Liver (tissue), 9 donors: ENCODE results near the gene GLRB. TPM values are rescaled to one million over a fixed set of nuclear protein-coding genes. Genes with fewer than 3 reads are reported as not detected.

Experiments
- DNase-seq: peaks from one replicate; pipeline ENCODE4 v3.0.0-alpha.2; 2017; ENCODE audit warnings: low spot score
- H3K27ac ChIP-seq, 2 donors: one replicate each; pipeline ENCODE4 v1.7.0; 2013; ENCODE audit warnings: inconsistent platforms in 2 of 2, low read length in 2 of 2, control low read depth in 1 of 2, low read depth in 1 of 2, mild to moderate bottlenecking in 1 of 2
- H3K27me3 ChIP-seq, 4 donors: one replicate each; pipeline versions ENCODE4 v1.6.1 to v1.7.0; 2013; ENCODE audit warnings: low read length in 3 of 4, inconsistent platforms in 1 of 4, mild to moderate bottlenecking in 1 of 4, moderate library complexity in 1 of 4; ENCODE audit not compliant: control insufficient read depth in 4 of 4, insufficient read depth in 4 of 4
- H3K36me3 ChIP-seq, 4 donors: one replicate each; pipeline versions ENCODE4 v1.6.1 to v1.7.0; 2013; ENCODE audit warnings: low read length in 3 of 4, mild to moderate bottlenecking in 3 of 4, low read depth in 1 of 4, moderate library complexity in 1 of 4; ENCODE audit not compliant: control insufficient read depth in 4 of 4, insufficient read depth in 3 of 4
- H3K4me1 ChIP-seq, 4 donors: one replicate each; pipeline versions ENCODE4 v1.6.1 to v1.7.0; 2013; ENCODE audit warnings: low read length in 3 of 4, mild to moderate bottlenecking in 3 of 4, moderate library complexity in 1 of 4; ENCODE audit not compliant: control insufficient read depth in 4 of 4, insufficient read depth in 4 of 4
- H3K4me3 ChIP-seq, 3 donors: one replicate each; pipeline versions ENCODE4 v1.6.1 to v1.7.0; 2013; ENCODE audit warnings: low read length in 3 of 3, control low read depth in 1 of 3, low read depth in 1 of 3, mild to moderate bottlenecking in 1 of 3
- H3K9ac ChIP-seq, 2 donors: one replicate each; pipeline ENCODE4 v1.7.0; 2013; ENCODE audit warnings: low read length in 2 of 2, mild to moderate bottlenecking in 2 of 2, moderate library complexity in 2 of 2, control low read depth in 1 of 2, low read depth in 1 of 2
- H3K9me3 ChIP-seq, 4 donors: one replicate each; pipeline versions ENCODE4 v1.6.1 to v1.7.0; 2013; ENCODE audit warnings: low read length in 3 of 4; ENCODE audit not compliant: control insufficient read depth in 4 of 4
- ATF3 ChIP-seq: IDR thresholded peaks from 2 replicates; pipeline ENCODE4 v1.6.1; 2016; ENCODE audit warnings: antibody characterized with exemption
- CTCF ChIP-seq: fragments of 150-350 bp; IDR thresholded peaks from 2 replicates; pipeline ENCODE4 v1.5.1; 2017; ENCODE audit warnings: improper control_type of control experiment, low read depth, low read length; ENCODE audit not compliant: missing input control
- EGR1 ChIP-seq, 2 donors: IDR thresholded peaks; 2 replicates each; pipeline ENCODE4 v1.6.1; 2016 to 2018; ENCODE audit warnings: antibody characterized with exemption in 2 of 2, low read depth in 2 of 2
- FOXA1 ChIP-seq: IDR thresholded peaks from 2 replicates; pipeline ENCODE4 v1.6.1; 2016; ENCODE audit warnings: antibody characterized with exemption
- FOXA2 ChIP-seq: IDR thresholded peaks from 2 replicates; pipeline ENCODE4 v1.6.1; 2016; ENCODE audit warnings: antibody characterized with exemption
- GABPA ChIP-seq, 2 donors: IDR thresholded peaks in 1 of 2; conservative IDR thresholded peaks in 1 of 2; 2 replicates each; pipeline ENCODE4 v1.6.1; 2016; ENCODE audit warnings: antibody characterized with exemption in 2 of 2, mild to moderate bottlenecking in 1 of 2, moderate library complexity in 1 of 2
- HNF4A ChIP-seq, 2 donors: conservative IDR thresholded peaks; 2 replicates each; pipeline ENCODE4 v1.6.1; 2016; ENCODE audit warnings: antibody characterized with exemption in 2 of 2, mild to moderate bottlenecking in 2 of 2
- HNF4G ChIP-seq: IDR thresholded peaks from 2 replicates; pipeline ENCODE4 v1.6.1; 2016; ENCODE audit warnings: antibody characterized with exemption
- JUND ChIP-seq, 2 donors: IDR thresholded peaks; 2 replicates each; pipeline ENCODE4 v1.6.1; 2016; ENCODE audit warnings: antibody characterized with exemption in 2 of 2
- MAX ChIP-seq: IDR thresholded peaks from 2 replicates; pipeline ENCODE4 v1.6.1; 2016; ENCODE audit warnings: antibody characterized with exemption
- NR2F2 ChIP-seq: IDR thresholded peaks from 2 replicates; pipeline ENCODE4 v1.6.1; 2016; ENCODE audit warnings: antibody characterized with exemption
- RAD21 ChIP-seq, 2 donors: IDR thresholded peaks; 2 replicates each; pipeline ENCODE4 v1.6.1; 2016; ENCODE audit warnings: antibody characterized with exemption in 2 of 2, mild to moderate bottlenecking in 2 of 2
- REST ChIP-seq: IDR thresholded peaks from 2 replicates; pipeline ENCODE4 v1.6.1; 2016; ENCODE audit warnings: antibody characterized with exemption, mild to moderate bottlenecking
- RXRA ChIP-seq, 2 donors: IDR thresholded peaks; 2 replicates each; pipeline ENCODE4 v1.6.1; 2017 to 2018; ENCODE audit warnings: antibody characterized with exemption in 2 of 2, mild to moderate bottlenecking in 1 of 2
- SP1 ChIP-seq: IDR thresholded peaks from 2 replicates; pipeline ENCODE4 v1.6.1; 2018; ENCODE audit warnings: antibody characterized with exemption, mild to moderate bottlenecking
- TAF1 ChIP-seq: conservative IDR thresholded peaks from 2 replicates; pipeline ENCODE4 v1.6.1; 2016; ENCODE audit warnings: antibody characterized with exemption, mild to moderate bottlenecking
- YY1 ChIP-seq: IDR thresholded peaks from 2 replicates; pipeline ENCODE4 v1.6.1; 2016; ENCODE audit warnings: antibody characterized with exemption, mild to moderate bottlenecking
- ZBTB33 ChIP-seq: IDR thresholded peaks from 2 replicates; pipeline ENCODE4 v1.6.1; 2016; ENCODE audit warnings: antibody characterized with exemption
- WGBS: extraction: QIAGEN DNeasy Blood & Tissue Kit; methylation state at CpG from one replicate; pipeline ENCODE4 v1.1.7; 2013; 5-methylcytosine and 5-hydroxymethylcytosine counted together
- polyA plus RNA-seq, 2 donors: library from polyadenylated mRNA; stranded (reverse) in 1 of 2; unstranded in 1 of 2; fragments of 200-250 nt in 1 of 2; fragments of >200 nt in 1 of 2; fragmentation: Nextera tagmentation in 1 of 2; extraction: Ambion mirVana in 1 of 2; gene quantifications; one replicate each; pipeline versions ENCODE4 v1.2.1 to v1.2.3, GENCODE V29; 2013 to 2015
- total RNA-seq, 2 donors: library from RNA; depleted of rRNA; stranded (reverse); fragments of >200 nt; gene quantifications; one replicate each; pipeline ENCODE4 v1.2.3, GENCODE V29; 2014
- donor health status: healthy.
- donor health status: healthy.
- donor health status: healthy.
- donor health status: healthy.
- donor health status: healthy.

Gene GLRB
- total and polyA plus RNA-seq, 4 donors, result 0.24 to 2.9 (median 0.72) TPM

GRCh38 chr4:157196046-157196445, 120.1 kb downstream of the GLRB start:
- TF ChIP-seq CTCF (no peak), SP1 (no peak), HNF4G (no peak), FOXA2 (no peak)

GRCh38 chr4:157204634-157205244, 128.8 kb downstream of the GLRB start:
- no peak overlapping the region for H3K27ac ChIP-seq
- no peak for DNase-seq
- no peaks in the 10 kb centered on the region for H3K9me3 ChIP-seq
- no peaks in the 10 kb centered on the region for H3K27me3 ChIP-seq
- H3K4me1 ChIP-seq, result no peaks in the 10 kb centered on the region
- 71% methylated on average over 17 of the region's 17 CpGs for WGBS
- no peaks in the 10 kb centered on the region for H3K36me3 ChIP-seq
- no peak overlapping the region for H3K9ac ChIP-seq
- H3K4me3 ChIP-seq, result no peak overlapping the region
- TF ChIP-seq EGR1 (IDR thresholded peaks at IDR 0.05; ENCODE audit: low read depth in 2 of 2) (no peak), HNF4G (no peak), ZBTB33 (no peak), JUND (IDR thresholded peaks at IDR 0.05) (no peak), FOXA2 (no peak), RAD21 (IDR thresholded peaks at IDR 0.05) (peak in 1 of 2 donors; percentile 58), GABPA (IDR thresholded peaks at IDR 0.05 in 1 of 2, conservative IDR thresholded peaks at IDR 0.05 in 1 of 2) (no peak), MAX (no peak), REST (no peak), CTCF (peak; percentile 19), HNF4A (conservative IDR thresholded peaks at IDR 0.05) (no peak), YY1 (no peak), ATF3 (no peak), TAF1 (no peak), NR2F2 (no peak), FOXA1 (no peak), RXRA (IDR thresholded peaks at IDR 0.05) (no peak)

More at GRCh38 chr4:157196046-157196445, 120.1 kb downstream of the GLRB start:
- Histone ChIP-seq H3K9me3 (no peaks in the 10 kb centered on the region), H3K4me3 (no peak overlapping the region), H3K27ac (no peak overlapping the region), H3K9ac (no peak overlapping the region), H3K27me3 (no peaks in the 10 kb centered on the region), H3K4me1 (no peaks in the 10 kb centered on the region), H3K36me3 (no peaks in the 10 kb centered on the region)
- no peak for DNase-seq
- WGBS, result 81% methylated on average over 1 of the region's 1 CpG
